HG02759 (cell line): ENCODE data around the gene SMIM44.

Source experiments
- ATAC-seq: cut with Tn5 transposase; IDR thresholded peaks from one replicate; pipeline ENCODE4 v1.9.1; 2021; ENCODE audit warnings: mild to moderate bottlenecking, moderate library complexity; ENCODE audit not compliant: unreplicated experiment

Gene SMIM44

GRCh38 chr19:3478409-3479176, 4.6 kb downstream of the SMIM44 start:
- ATAC-seq, result no peak

GRCh38 chr19:3477951-3478350, 5.3 kb downstream of the SMIM44 start:
- no peak for ATAC-seq

- ATAC-seq, result no peak
Measured at GRCh38 chr19:3477506-3477905, 5.7 kb downstream of the SMIM44 start.

- ATAC-seq, result no peak
Measured at GRCh38 chr19:3476830-3477229, 6.4 kb downstream of the SMIM44 start.

- ATAC-seq, result no peak
Measured at GRCh38 chr19:3475449-3475848, 7.8 kb downstream of the SMIM44 start.

GRCh38 chr19:3474614-3475013, 8.6 kb downstream of the SMIM44 start:
- no peak for ATAC-seq

- ATAC-seq, result no peak
Measured at GRCh38 chr19:3474010-3474409, 9.2 kb downstream of the SMIM44 start.

- no peak for ATAC-seq
Measured at GRCh38 chr19:3471954-3472655, 11.1 kb downstream of the SMIM44 start.

- ATAC-seq, result no peak
Measured at GRCh38 chr19:3470500-3471128, 12.6 kb downstream of the SMIM44 start.

- no peak for ATAC-seq
Measured at GRCh38 chr19:3469638-3470499, 13.4 kb downstream of the SMIM44 start.

- ATAC-seq, result no peak
Measured at GRCh38 chr19:3468211-3468610, 15.0 kb downstream of the SMIM44 start.

GRCh38 chr19:3467437-3468198, 15.6 kb downstream of the SMIM44 start:
- ATAC-seq, result no peak

- ATAC-seq, result no peak
Measured at GRCh38 chr19:3466635-3467034, 16.6 kb downstream of the SMIM44 start.

- no peak for ATAC-seq
Measured at GRCh38 chr19:3465552-3465951, 17.7 kb downstream of the SMIM44 start.

GRCh38 chr19:3464587-3465235, 18.5 kb downstream of the SMIM44 start:
- no peak for ATAC-seq

- ATAC-seq, result no peak
Measured at GRCh38 chr19:3463714-3464586, 19.3 kb downstream of the SMIM44 start.

- no peak for ATAC-seq
Measured at GRCh38 chr19:3462991-3463713, 20.1 kb downstream of the SMIM44 start.

- ATAC-seq, result no peak
Measured at GRCh38 chr19:3459965-3460582, 23.2 kb downstream of the SMIM44 start.
